Keratinocyte (primary cell): ENCODE measurements around the gene DHCR7. TPM values are rescaled to one million over a fixed set of nuclear protein-coding genes. Genes with fewer than 3 reads are reported as not detected.

Source experiments
- DNase-seq: peaks from one replicate; pipeline ENCODE4 v3.0.0-alpha.2; 2011; ENCODE audit warnings: low read depth, missing footprints, low spot score
- FAIRE-seq: peaks from 2 replicates; lab custom pipeline; 2011; peaks lifted over from hg19 to GRCh38; lab: Jason Lieb, UNC
- H2AFZ ChIP-seq: 2 replicates; pipeline ENCODE4 v1.6.0; 2012; ENCODE audit warnings: low read length, control low read depth, inconsistent platforms; ENCODE audit not compliant: control insufficient read depth
- H3K27ac ChIP-seq: 2 replicates; pipeline ENCODE4 v1.5.1; 2011; ENCODE audit warnings: low read length; ENCODE audit not compliant: control insufficient read depth, insufficient read depth
- H3K27me3 ChIP-seq: 3 replicates; pipeline ENCODE4 v1.6.0; 2011; ENCODE audit warnings: low read length; ENCODE audit not compliant: control insufficient read depth, insufficient read depth; ENCODE audit errors: extremely low read depth
- H3K36me3 ChIP-seq, 2 experiments: 2 replicates in 1 of 2; 3 replicates in 1 of 2; pipeline ENCODE4 v1.5.1; 2011; ENCODE audit warnings: low read length in 2 of 2, mild to moderate bottlenecking in 1 of 2; ENCODE audit not compliant: control insufficient read depth in 2 of 2, insufficient read depth in 2 of 2; ENCODE audit errors: extremely low read depth in 1 of 2
- H3K4me1 ChIP-seq: 3 replicates; pipeline ENCODE4 v1.5.1; 2011; ENCODE audit warnings: low read length; ENCODE audit not compliant: control insufficient read depth, insufficient read depth; ENCODE audit errors: extremely low read depth
- H3K4me2 ChIP-seq: 3 replicates; pipeline ENCODE4 v1.6.0; 2011; ENCODE audit warnings: low read depth, low read length; ENCODE audit not compliant: control insufficient read depth, insufficient read depth; ENCODE audit errors: extremely low read depth
- H3K4me3 ChIP-seq, 3 experiments: fragments of 200-600 bp in 1 of 3; sonication (generic) in 1 of 3; 2 replicates in 2 of 3; 3 replicates in 1 of 3; pipeline ENCODE4 v1.5.1; 2011 to 2016; ENCODE audit warnings: low read length in 3 of 3, mild to moderate bottlenecking in 3 of 3, control low read depth in 2 of 3, inconsistent platforms in 1 of 3, low read depth in 1 of 3, mixed read lengths in 1 of 3, mixed run types in 1 of 3, moderate library complexity in 1 of 3; ENCODE audit not compliant: control insufficient read depth in 2 of 3, insufficient read depth in 2 of 3; ENCODE audit errors: extremely low read depth in 1 of 3
- H3K79me2 ChIP-seq: 2 replicates; pipeline ENCODE4 v1.6.0; 2012; ENCODE audit warnings: low read length; ENCODE audit not compliant: control insufficient read depth, insufficient read depth
- H3K9ac ChIP-seq: 3 replicates; pipeline ENCODE4 v1.6.0; 2011; ENCODE audit warnings: low read length; ENCODE audit not compliant: control insufficient read depth, insufficient read depth; ENCODE audit errors: extremely low read depth
- H3K9me1 ChIP-seq: 3 replicates; pipeline ENCODE4 v1.6.0; 2011; ENCODE audit warnings: low read length; ENCODE audit not compliant: control insufficient read depth, insufficient read depth; ENCODE audit errors: extremely low read depth
- H3K9me3 ChIP-seq: 2 replicates; pipeline ENCODE4 v1.5.1; 2012; ENCODE audit warnings: low read depth, low read length; ENCODE audit not compliant: control insufficient read depth
- H4K20me1 ChIP-seq: 3 replicates; pipeline ENCODE4 v1.6.0; 2011; ENCODE audit warnings: low read length; ENCODE audit not compliant: control insufficient read depth, insufficient read depth; ENCODE audit errors: extremely low read depth
- EZH2 ChIP-seq: IDR thresholded peaks from one replicate; pipeline ENCODE4 v1.6.1; 2012; ENCODE audit warnings: inconsistent platforms, mild to moderate bottlenecking, low read length, moderate library complexity
- dilution Hi-C: fragments of 300-500 bp; cut with MboI; formaldehyde crosslinking; loops from one replicate; pipeline ENCODE4 v1.7.0; 2020; ENCODE audit warnings: low sequenced_read_pairs; ENCODE audit not compliant: extremely low pct_ligation_motif_present
- polyA plus RNA-seq, 5 experiments: library from polyadenylated mRNA; depleted of rRNA in 3 of 5; stranded (reverse) in 3 of 5; stranded (forward) in 1 of 5; unstranded in 1 of 5; fragments of >200 nt; gene quantifications; 1 replicate in 1 of 5; 2 replicates in 3 of 5; 3 replicates in 1 of 5; pipeline versions ENCODE4 v1.2.1 to v1.2.3, GENCODE V29; 2011 to 2012; ENCODE audit warnings: missing spikeins in 2 of 5, low read depth in 1 of 5, low replicate concordance in 1 of 5
- TF ChIP-seq, protein P1 (sequence below), 3 experiments: IDR thresholded peaks in 1 of 3; conservative IDR thresholded peaks in 1 of 3; optimal IDR thresholded peaks in 1 of 3; 2 replicates in 2 of 3; 3 replicates in 1 of 3; pipeline versions ENCODE3 to v1.5.1; 2011; ENCODE audit warnings: low read length in 3 of 3, mild to moderate bottlenecking in 3 of 3, moderate library complexity in 2 of 3, control low read depth in 1 of 3, inconsistent platforms in 1 of 3; ENCODE audit not compliant: insufficient read depth in 2 of 3; ENCODE audit errors: extremely low read depth in 1 of 3

DHCR7 gene
- polyA plus RNA-seq, 1 donor (not counting 4 experiments of a cell fraction or from before 2014, with no cell fraction given) = 143 TPM

DNA sequence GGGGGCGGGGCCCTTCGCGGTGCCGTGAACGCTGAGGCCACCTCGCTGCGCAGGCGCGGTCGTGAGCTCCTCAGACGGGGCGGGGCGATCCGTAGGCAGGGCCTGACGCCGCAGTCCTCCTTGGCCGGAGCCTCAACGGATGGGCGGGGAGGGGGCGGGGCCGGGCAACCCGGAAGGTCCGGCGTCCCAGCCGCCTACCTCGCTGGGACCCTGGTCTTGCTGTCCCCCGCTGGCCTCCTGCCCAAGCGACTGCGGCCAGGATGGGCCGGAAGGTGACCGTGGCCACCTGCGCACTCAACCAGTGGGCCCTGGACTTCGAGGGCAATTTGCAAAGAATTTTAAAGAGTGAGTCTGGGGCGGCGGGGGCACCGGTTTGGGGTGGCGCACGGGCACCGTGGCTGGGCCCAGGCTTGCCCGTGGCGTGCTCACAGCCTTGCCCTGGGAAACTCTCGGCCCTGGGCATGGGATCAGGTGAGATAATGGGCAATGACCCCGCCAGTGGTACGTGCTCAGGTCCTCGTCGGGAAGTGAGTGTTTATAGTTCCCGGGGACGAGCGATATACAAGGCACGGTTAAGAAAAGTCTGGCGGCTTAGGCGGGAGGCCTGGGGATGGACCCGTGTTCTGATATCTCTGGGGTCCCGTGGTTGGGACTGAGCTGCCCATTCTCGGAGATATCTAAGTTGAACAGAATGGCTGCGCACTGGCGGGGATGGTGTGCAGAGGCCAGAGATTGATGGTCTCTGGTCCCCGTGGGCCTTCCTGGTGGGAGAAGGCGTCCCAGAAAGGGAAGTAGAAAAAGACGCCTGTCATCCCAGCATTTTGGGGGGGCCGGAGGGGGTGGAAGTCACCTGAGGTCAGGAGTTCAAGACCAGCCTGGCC, 5.1 kb upstream of the DHCR7 start, which contains the start of gene NADSYN1:
NADSYN1 (plus strand) TSS at position 167 of the 881 bp plus-strand sequence; CDS start at position 261, 94 bp downstream.
- no peak for TF ChIP-seq EZH2
- TF ChIP-seq, protein P1, sequence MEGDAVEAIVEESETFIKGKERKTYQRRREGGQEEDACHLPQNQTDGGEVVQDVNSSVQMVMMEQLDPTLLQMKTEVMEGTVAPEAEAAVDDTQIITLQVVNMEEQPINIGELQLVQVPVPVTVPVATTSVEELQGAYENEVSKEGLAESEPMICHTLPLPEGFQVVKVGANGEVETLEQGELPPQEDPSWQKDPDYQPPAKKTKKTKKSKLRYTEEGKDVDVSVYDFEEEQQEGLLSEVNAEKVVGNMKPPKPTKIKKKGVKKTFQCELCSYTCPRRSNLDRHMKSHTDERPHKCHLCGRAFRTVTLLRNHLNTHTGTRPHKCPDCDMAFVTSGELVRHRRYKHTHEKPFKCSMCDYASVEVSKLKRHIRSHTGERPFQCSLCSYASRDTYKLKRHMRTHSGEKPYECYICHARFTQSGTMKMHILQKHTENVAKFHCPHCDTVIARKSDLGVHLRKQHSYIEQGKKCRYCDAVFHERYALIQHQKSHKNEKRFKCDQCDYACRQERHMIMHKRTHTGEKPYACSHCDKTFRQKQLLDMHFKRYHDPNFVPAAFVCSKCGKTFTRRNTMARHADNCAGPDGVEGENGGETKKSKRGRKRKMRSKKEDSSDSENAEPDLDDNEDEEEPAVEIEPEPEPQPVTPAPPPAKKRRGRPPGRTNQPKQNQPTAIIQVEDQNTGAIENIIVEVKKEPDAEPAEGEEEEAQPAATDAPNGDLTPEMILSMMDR (optimal IDR thresholded peaks at IDR 0.05 in 1 of 3, IDR thresholded peaks at IDR 0.05 in 1 of 3, conservative IDR thresholded peaks at IDR 0.05 in 1 of 3; ENCODE audit: extremely low read depth in 1 of 3, insufficient read depth in 2 of 3, low read length in 3 of 3) = peak in 1 of 3 experiments; percentile 3
- H3K27ac ChIP-seq = peak within 1 kb of the TSS; percentile 72
- H3K4me2 ChIP-seq = peak within 1 kb of the TSS; percentile 92
- peaks cover 31% of the 10 kb centered on the region for H3K4me1 ChIP-seq
- dilution Hi-C loops = no loop called here
- peaks cover 2% of the 10 kb centered on the region for H3K9me1 ChIP-seq
- H3K79me2 ChIP-seq = peaks cover 25% of the 10 kb centered on the region
- DNase-seq (peak; percentile 55), FAIRE-seq (no peak)
- peak within 1 kb of the TSS; percentile 87 to 90 (median 89) for H3K4me3 ChIP-seq
- H4K20me1 ChIP-seq = no peaks in the 10 kb centered on the region
- H3K36me3 ChIP-seq = peaks cover 21 to 22% of the 10 kb centered on the region in 2 experiments
- peak within 1 kb of the TSS; percentile 79 for H3K9ac ChIP-seq
- no peaks in the 10 kb centered on the region for H3K9me3 ChIP-seq
- peak within 1 kb of the TSS; percentile 87 for H2AFZ ChIP-seq
- H3K27me3 ChIP-seq = no peaks in the 10 kb centered on the region

DNA sequence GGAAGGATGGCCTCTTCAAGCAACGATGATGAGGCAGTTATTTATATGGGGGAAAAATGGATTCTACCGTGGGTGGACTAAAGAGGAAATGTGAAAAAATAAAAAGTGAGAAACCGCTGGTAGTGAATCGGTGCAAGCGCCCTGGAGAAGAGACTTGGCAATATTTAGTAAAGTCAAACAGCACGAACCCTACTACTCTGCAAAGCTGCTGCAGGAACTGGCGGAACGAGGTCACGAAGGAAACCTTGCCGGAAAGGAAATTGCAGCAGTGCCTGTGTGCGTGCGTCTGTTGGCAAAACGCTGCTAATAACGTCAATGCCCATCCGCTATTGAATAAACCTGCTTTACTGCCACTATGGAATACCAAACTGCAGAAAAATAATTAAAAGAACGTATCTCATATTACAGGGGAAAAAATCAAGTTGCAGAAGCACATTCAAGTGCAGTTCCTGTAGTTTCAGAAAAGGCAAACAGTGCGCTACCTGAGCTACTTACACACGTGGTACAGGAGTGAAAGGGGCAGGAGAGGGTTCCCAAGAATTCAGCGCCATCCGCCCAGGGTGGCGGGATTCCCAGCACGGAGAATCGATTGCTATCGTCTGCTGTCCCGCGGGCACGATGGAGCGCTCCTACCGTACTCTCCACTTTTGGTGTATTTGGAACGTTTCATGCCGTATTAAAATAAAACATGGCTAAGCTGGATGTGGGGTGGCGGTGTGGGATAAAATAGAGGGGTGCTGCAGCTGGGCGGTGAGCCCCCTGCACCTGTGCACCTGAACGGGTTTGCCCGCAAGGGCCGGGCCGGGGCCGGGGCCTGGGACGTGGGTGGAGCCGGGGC, 4.2 kb upstream of the DHCR7 start:
- Histone ChIP-seq H3K27me3 (no peaks in the 10 kb centered on the region), H3K4me3 (peak overlapping the region; percentile 74 to 89 (median 87)), H3K4me1 (peaks cover 33% of the 10 kb centered on the region), H4K20me1 (no peaks in the 10 kb centered on the region), H3K4me2 (peak overlapping the region; percentile 81), H3K27ac (peak overlapping the region; percentile 32), H3K9me1 (peaks cover 2% of the 10 kb centered on the region), H2AFZ (peak overlapping the region; percentile 73), H3K79me2 (peaks cover 29% of the 10 kb centered on the region), H3K9ac (peak overlapping the region; percentile 68), H3K9me3 (no peaks in the 10 kb centered on the region), H3K36me3 (peaks cover 19 to 21% of the 10 kb centered on the region in 2 experiments)
- peak; percentile 5 for DNase-seq
- no peak for FAIRE-seq
- dilution Hi-C loops = no loop called here
- no peak for TF ChIP-seq EZH2
- TF ChIP-seq, protein P1 (optimal IDR thresholded peaks at IDR 0.05 in 1 of 3, IDR thresholded peaks at IDR 0.05 in 1 of 3, conservative IDR thresholded peaks at IDR 0.05 in 1 of 3; ENCODE audit: extremely low read depth in 1 of 3, insufficient read depth in 2 of 3, low read length in 3 of 3) = no peak
